GM12878 (cell line): ENCODE results near the gene PSRC1. TPM values are rescaled to one million over a fixed set of nuclear protein-coding genes. Genes with fewer than 3 reads are reported as not detected.

Experiments
- ATAC-seq: fragments of 200-7000 bp; cut with Tn5 transposase; 3 replicates; pipeline ENCODE4 v1.9.1; 2020; ENCODE audit warnings: mild to moderate bottlenecking, moderate library complexity
- BruUV-seq: library from RNA; stranded (reverse); fragments of 400-500 nt; replicated peaks from 2 replicates; lab custom pipeline; 2021; lab: Mats Ljungman, UMichigan
- CTCF ChIA-PET: fragments of 300-600 bp; sonication (Branson Sonifier 250); formaldehyde crosslinking; extraction: SDS; loops from one replicate; lab custom pipeline; 2021; ENCODE audit warnings: inconsistent platforms; lab: Yijun Ruan, JAX
- POLR2A ChIA-PET: fragments of 350-600 bp; formaldehyde crosslinking; extraction: SDS; loops from one replicate; lab custom pipeline; 2021; ENCODE audit warnings: inconsistent platforms; lab: Charles Lee
- RAD21 ChIA-PET: fragments of 300-600 bp; sonication (Branson Sonifier 250); formaldehyde crosslinking; loops from one replicate; lab custom pipeline; 2023; ENCODE audit warnings: antibody characterized with exemption; ENCODE audit not compliant: unreplicated experiment; lab: Charles Lee
- SMC1A ChIA-PET: fragments of 300-600 bp; sonication (Branson Sonifier 250); formaldehyde crosslinking; loops from one replicate; lab custom pipeline; 2023; ENCODE audit not compliant: unreplicated experiment, uncharacterized antibody; lab: Charles Lee
- DNase-seq: peaks from one replicate; pipeline ENCODE4 v3.0.0-alpha.2; 2011; ENCODE audit warnings: low read depth, low spot score
- FAIRE-seq: peaks from 3 replicates; lab custom pipeline; 2011; peaks lifted over from hg19 to GRCh38; lab: Jason Lieb, UNC
- H2AFZ ChIP-seq: 2 replicates; pipeline ENCODE4 v1.6.0; 2011; ENCODE audit warnings: low read depth, low read length, control low read depth; ENCODE audit not compliant: control insufficient read depth
- H3K27ac ChIP-seq: 2 replicates; pipeline ENCODE4 v1.5.1; 2011; ENCODE audit warnings: control low read depth; ENCODE audit not compliant: control insufficient read depth, insufficient read depth
- H3K27me3 ChIP-seq, 2 experiments: replicated peaks in 1 of 2; 2 replicates each; pipeline versions ENCODE4 v1.6.0 to v1.6.1; 2011; ENCODE audit warnings: low read length in 1 of 2; ENCODE audit not compliant: control insufficient read depth in 2 of 2, insufficient read depth in 2 of 2
- H3K36me3 ChIP-seq, 2 experiments: 2 replicates each; pipeline ENCODE4 v1.5.1; 2011; ENCODE audit warnings: low read length in 1 of 2; ENCODE audit not compliant: control insufficient read depth in 2 of 2, insufficient read depth in 2 of 2
- H3K4me1 ChIP-seq: 2 replicates; pipeline ENCODE4 v1.6.1; 2011; ENCODE audit warnings: mild to moderate bottlenecking, low read length, moderate library complexity, mixed read lengths; ENCODE audit not compliant: control insufficient read depth, insufficient read depth
- H3K4me2 ChIP-seq: 2 replicates; pipeline ENCODE4 v1.6.0; 2011; ENCODE audit warnings: control low read depth; ENCODE audit not compliant: control insufficient read depth, insufficient read depth
- H3K4me3 ChIP-seq: fragments of 200-600 bp; sonication (generic); 2 replicates; pipeline ENCODE4 v1.5.1; 2016
- H3K79me2 ChIP-seq: 2 replicates; pipeline ENCODE4 v1.6.0; 2011; ENCODE audit warnings: low read length; ENCODE audit not compliant: control insufficient read depth, insufficient read depth
- H3K9ac ChIP-seq: 2 replicates; pipeline ENCODE4 v1.8.0; 2011; ENCODE audit warnings: low read length, control low read depth, mixed read lengths; ENCODE audit not compliant: control insufficient read depth, insufficient read depth
- H3K9me3 ChIP-seq: replicated peaks from 3 replicates; pipeline ENCODE4 v1.5.1; 2011; ENCODE audit warnings: mild to moderate bottlenecking, low read length; ENCODE audit not compliant: control insufficient read depth, insufficient read depth
- H4K20me1 ChIP-seq: 2 replicates; pipeline ENCODE4 v1.6.0; 2011; ENCODE audit not compliant: control insufficient read depth, insufficient read depth
- BCL11A ChIP-seq: IDR thresholded peaks from 2 replicates; pipeline ENCODE4 v1.6.1; 2011; ENCODE audit warnings: low read depth, low read length
- CREB1 ChIP-seq: IDR thresholded peaks from 2 replicates; pipeline ENCODE4 v1.6.1; 2012; ENCODE audit warnings: low read depth, mild to moderate bottlenecking, inconsistent platforms
- FOXK2 ChIP-seq: fragments of 450-650 bp; IDR thresholded peaks from 2 replicates; pipeline ENCODE4 v1.6.1; 2017; ENCODE audit warnings: mild to moderate bottlenecking, moderate library complexity
- NFXL1 ChIP-seq: fragments of 450-650 bp; IDR thresholded peaks from 2 replicates; pipeline ENCODE4 v1.6.1; 2017; ENCODE audit warnings: antibody characterized with exemption, mild to moderate bottlenecking, borderline replicate concordance
- TBL1XR1 ChIP-seq: IDR thresholded peaks from 2 replicates; pipeline ENCODE4 v1.6.1; 2012; ENCODE audit warnings: low read depth, low read length, improper control_type of control experiment
- ZNF274 ChIP-seq: IDR thresholded peaks from one replicate; pipeline ENCODE4 v1.8.0; 2011; ENCODE audit not compliant: insufficient read length, insufficient read depth
- WGBS: methylation state at CpG from one replicate; pipeline ENCODE4 v1.1.6; 2016; ENCODE audit warnings: low lambda C conversion rate; ENCODE audit not compliant: insufficient replicate concordance, insufficient coverage; ENCODE audit errors: missing lambda C conversion rate; 5-methylcytosine and 5-hydroxymethylcytosine counted together
- in situ Hi-C: fragments of 300-500 bp; cut with MboI; formaldehyde crosslinking; loops from 9 replicates; pipeline ENCODE4 v1.14.3; 2018; ENCODE audit warnings: mixed read lengths
- intact Hi-C: fragments of 100-400 bp; cut with micrococcal nuclease; formaldehyde crosslinking; loops from one replicate; pipeline ENCODE4 v1.14.2; 2022; ENCODE audit not compliant: unreplicated experiment
- polyA plus RNA-seq, 11 experiments: library from polyadenylated mRNA; depleted of rRNA in 4 of 11; unstranded in 6 of 11; stranded (reverse) in 5 of 11; fragments of >200 nt; fragmentation: Nextera tagmentation in 4 of 11; fragmentation: Illumina TruSeq in 1 of 11; extraction: Ambion mirVana in 4 of 11; extraction: Trizol in 1 of 11; gene quantifications; 1 replicate in 1 of 11; 2 replicates in 10 of 11; pipeline versions ENCODE4 v1.2.1 to v1.2.3, GENCODE V29; 2011 to 2016; ENCODE audit warnings: inconsistent platforms in 2 of 11, missing spikeins in 2 of 11, low read depth in 1 of 11
- total RNA-seq, 4 experiments: library from RNA; depleted of rRNA in 3 of 4; stranded (reverse); fragments of >200 nt in 3 of 4; fragmentation: Illumina TruSeq in 1 of 4; extraction: Trizol in 1 of 4; gene quantifications; 2 replicates each; pipeline versions ENCODE4 v1.2.1 to v1.2.3, GENCODE V29; 2013 to 2021
- TF ChIP-seq, protein P1 (sequence below): fragments of 450-650 bp; IDR thresholded peaks from 2 replicates; pipeline ENCODE4 v1.6.1; 2016; ENCODE audit warnings: mild to moderate bottlenecking, moderate library complexity, borderline replicate concordance
- TF ChIP-seq, protein P2 (sequence below): IDR thresholded peaks from 2 replicates; pipeline ENCODE4 v1.6.1; 2012; ENCODE audit warnings: low read depth, low read length, improper control_type of control experiment
- TF ChIP-seq, protein P3 (sequence below): IDR thresholded peaks from 2 replicates; pipeline ENCODE4 v1.6.1; 2012; ENCODE audit warnings: mild to moderate bottlenecking, low read depth, low read length

The PSRC1 gene
- total and polyA plus RNA-seq, 10 of the 15 experiments (the other 5 are each of a cell fraction or from before 2014, with no cell fraction given) = 1.2 to 11.8 (median 4.9) TPM

DNA sequence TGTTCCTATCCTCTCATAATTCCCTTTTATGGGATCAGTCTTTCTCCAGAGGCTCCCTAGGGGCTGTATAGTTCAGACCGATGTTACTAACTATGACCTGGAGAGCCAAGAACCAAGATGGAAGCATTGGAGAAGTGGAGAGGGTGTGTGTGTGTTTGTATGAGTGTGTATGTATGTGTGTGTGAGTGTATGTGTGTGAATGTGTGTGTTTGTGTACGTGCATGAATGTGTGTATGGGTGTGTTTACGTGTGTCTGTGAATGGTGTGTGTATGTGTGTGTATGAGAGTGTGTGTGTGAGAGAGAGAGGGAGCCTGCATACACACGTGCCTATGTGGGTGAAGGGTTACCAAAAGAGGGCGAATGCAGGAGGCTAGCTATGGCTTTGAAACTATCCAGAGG lies 18.9 kb upstream of the PSRC1 start:
- H3K4me1 ChIP-seq = no peaks in the 10 kb centered on the region
- no peak for DNase-seq
- no peak for ATAC-seq
- RAD21 ChIA-PET = no interaction called here
- no peak overlapping the region for H3K4me2 ChIP-seq
- no peak overlapping the region for H2AFZ ChIP-seq
- TF ChIP-seq, protein P1, sequence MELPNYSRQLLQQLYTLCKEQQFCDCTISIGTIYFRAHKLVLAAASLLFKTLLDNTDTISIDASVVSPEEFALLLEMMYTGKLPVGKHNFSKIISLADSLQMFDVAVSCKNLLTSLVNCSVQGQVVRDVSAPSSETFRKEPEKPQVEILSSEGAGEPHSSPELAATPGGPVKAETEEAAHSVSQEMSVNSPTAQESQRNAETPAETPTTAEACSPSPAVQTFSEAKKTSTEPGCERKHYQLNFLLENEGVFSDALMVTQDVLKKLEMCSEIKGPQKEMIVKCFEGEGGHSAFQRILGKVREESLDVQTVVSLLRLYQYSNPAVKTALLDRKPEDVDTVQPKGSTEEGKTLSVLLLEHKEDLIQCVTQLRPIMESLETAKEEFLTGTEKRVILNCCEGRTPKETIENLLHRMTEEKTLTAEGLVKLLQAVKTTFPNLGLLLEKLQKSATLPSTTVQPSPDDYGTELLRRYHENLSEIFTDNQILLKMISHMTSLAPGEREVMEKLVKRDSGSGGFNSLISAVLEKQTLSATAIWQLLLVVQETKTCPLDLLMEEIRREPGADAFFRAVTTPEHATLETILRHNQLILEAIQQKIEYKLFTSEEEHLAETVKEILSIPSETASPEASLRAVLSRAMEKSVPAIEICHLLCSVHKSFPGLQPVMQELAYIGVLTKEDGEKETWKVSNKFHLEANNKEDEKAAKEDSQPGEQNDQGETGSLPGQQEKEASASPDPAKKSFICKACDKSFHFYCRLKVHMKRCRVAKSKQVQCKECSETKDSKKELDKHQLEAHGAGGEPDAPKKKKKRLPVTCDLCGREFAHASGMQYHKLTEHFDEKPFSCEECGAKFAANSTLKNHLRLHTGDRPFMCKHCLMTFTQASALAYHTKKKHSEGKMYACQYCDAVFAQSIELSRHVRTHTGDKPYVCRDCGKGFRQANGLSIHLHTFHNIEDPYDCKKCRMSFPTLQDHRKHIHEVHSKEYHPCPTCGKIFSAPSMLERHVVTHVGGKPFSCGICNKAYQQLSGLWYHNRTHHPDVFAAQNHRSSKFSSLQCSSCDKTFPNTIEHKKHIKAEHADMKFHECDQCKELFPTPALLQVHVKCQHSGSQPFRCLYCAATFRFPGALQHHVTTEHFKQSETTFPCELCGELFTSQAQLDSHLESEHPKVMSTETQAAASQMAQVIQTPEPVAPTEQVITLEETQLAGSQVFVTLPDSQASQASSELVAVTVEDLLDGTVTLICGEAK = no peak
- TF ChIP-seq FOXK2 = 0 out of 2 replicates have a peak, but pooled peaks have one; percentile 15
- POLR2A ChIA-PET = no interaction called here
- no peak for FAIRE-seq
- CTCF ChIA-PET = no interaction called here
- no peaks in the 10 kb centered on the region for H3K9me3 ChIP-seq
- H3K9ac ChIP-seq = no peak overlapping the region
- peaks cover 0 to 2% of the 10 kb centered on the region in 2 experiments; a peak in 3 of 4 replicates for H3K27me3 ChIP-seq
- no peaks in the 10 kb centered on the region for H4K20me1 ChIP-seq
- no peak overlapping the region for H3K27ac ChIP-seq
- no peaks in the 10 kb centered on the region for H3K79me2 ChIP-seq
- intact Hi-C loops (no loop called here), in situ Hi-C loops (no loop called here)
- SMC1A ChIA-PET = no interaction called here
- H3K36me3 ChIP-seq = no peaks in the 10 kb centered on the region
- BruUV-seq = no TSS peak
- WGBS = 32% methylated on average over 5 of the region's 5 CpGs
- no peak overlapping the region for H3K4me3 ChIP-seq

DNA sequence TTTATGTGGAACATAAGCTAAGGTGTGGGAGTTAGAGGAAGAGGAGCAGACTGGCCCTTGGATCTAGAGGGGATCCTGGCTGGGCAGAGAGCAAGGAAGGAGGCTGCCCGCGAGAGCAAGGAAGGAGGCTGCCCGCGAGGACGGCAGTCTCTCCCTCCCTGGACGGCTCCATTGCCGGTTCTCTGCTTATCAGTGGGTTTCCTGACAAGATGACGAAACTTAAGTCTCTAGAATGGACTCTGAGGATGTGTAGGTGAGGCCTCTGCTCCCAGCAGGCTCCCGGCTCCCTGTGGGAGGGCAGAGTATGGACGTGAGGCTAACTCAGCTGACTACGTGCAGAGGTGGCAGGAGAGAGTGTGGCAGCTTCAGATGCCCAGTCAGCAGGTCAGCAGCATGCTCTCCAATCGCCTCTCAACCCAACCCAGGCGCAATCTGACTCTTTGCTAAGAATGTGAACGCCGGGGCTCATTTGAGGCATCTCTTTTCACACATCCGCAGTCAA lies 17.8 kb upstream of the PSRC1 start:
- intact Hi-C loops = no loop called here
- DNase-seq = no peak
- H3K27ac ChIP-seq = no peak overlapping the region
- no peak for FAIRE-seq
- ChIA-PET CTCF (no interaction called here), RAD21 (no interaction called here), POLR2A (no interaction called here), SMC1A (no interaction called here)
- H2AFZ ChIP-seq = no peak overlapping the region
- WGBS = 57% methylated on average over 16 of the region's 16 CpGs
- no peak overlapping the region for H3K4me3 ChIP-seq
- H4K20me1 ChIP-seq = no peaks in the 10 kb centered on the region
- no peaks in the 10 kb centered on the region for H3K4me1 ChIP-seq
- no peaks in the 10 kb centered on the region for H3K9me3 ChIP-seq
- ATAC-seq = no peak
- no peak overlapping the region for H3K9ac ChIP-seq
- BruUV-seq = no TSS peak
- in situ Hi-C loops = no loop called here
- no peak overlapping the region for H3K4me2 ChIP-seq
- peaks cover 0 to 2% of the 10 kb centered on the region in 2 experiments; a peak in 3 of 4 replicates for H3K27me3 ChIP-seq
- H3K36me3 ChIP-seq = no peaks in the 10 kb centered on the region
- no peaks in the 10 kb centered on the region for H3K79me2 ChIP-seq
- TF ChIP-seq, protein P2, sequence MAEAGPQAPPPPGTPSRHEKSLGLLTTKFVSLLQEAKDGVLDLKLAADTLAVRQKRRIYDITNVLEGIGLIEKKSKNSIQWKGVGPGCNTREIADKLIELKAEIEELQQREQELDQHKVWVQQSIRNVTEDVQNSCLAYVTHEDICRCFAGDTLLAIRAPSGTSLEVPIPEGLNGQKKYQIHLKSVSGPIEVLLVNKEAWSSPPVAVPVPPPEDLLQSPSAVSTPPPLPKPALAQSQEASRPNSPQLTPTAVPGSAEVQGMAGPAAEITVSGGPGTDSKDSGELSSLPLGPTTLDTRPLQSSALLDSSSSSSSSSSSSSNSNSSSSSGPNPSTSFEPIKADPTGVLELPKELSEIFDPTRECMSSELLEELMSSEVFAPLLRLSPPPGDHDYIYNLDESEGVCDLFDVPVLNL = no peak
- no peak for TF ChIP-seq BCL11A
- TF ChIP-seq TBL1XR1 = no peak
- TF ChIP-seq ZNF274 = no peak
- TF ChIP-seq, protein P3, sequence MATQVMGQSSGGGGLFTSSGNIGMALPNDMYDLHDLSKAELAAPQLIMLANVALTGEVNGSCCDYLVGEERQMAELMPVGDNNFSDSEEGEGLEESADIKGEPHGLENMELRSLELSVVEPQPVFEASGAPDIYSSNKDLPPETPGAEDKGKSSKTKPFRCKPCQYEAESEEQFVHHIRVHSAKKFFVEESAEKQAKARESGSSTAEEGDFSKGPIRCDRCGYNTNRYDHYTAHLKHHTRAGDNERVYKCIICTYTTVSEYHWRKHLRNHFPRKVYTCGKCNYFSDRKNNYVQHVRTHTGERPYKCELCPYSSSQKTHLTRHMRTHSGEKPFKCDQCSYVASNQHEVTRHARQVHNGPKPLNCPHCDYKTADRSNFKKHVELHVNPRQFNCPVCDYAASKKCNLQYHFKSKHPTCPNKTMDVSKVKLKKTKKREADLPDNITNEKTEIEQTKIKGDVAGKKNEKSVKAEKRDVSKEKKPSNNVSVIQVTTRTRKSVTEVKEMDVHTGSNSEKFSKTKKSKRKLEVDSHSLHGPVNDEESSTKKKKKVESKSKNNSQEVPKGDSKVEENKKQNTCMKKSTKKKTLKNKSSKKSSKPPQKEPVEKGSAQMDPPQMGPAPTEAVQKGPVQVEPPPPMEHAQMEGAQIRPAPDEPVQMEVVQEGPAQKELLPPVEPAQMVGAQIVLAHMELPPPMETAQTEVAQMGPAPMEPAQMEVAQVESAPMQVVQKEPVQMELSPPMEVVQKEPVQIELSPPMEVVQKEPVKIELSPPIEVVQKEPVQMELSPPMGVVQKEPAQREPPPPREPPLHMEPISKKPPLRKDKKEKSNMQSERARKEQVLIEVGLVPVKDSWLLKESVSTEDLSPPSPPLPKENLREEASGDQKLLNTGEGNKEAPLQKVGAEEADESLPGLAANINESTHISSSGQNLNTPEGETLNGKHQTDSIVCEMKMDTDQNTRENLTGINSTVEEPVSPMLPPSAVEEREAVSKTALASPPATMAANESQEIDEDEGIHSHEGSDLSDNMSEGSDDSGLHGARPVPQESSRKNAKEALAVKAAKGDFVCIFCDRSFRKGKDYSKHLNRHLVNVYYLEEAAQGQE = no peak
- TF ChIP-seq NFXL1 = no peak
- TF ChIP-seq CREB1 = no peak
